Stimulated activated CD4-positive, alpha-beta T cell treated with anti-CD3 and anti-CD28 coated beads, Interleukin-1b, Interleukin-23, amount 100 ng/mL, for 1 hour (primary cell): ENCODE data around the gene INTS1.

Experiments
- DNase-seq, 2 donors: peaks; one replicate each; pipeline ENCODE4 v3.0.0-alpha.2; 2020; ENCODE audit warnings: low read depth in 2 of 2

The INTS1 gene

GRCh38 chr7:1503816-1504775 is at the start of gene INTS1:
INTS1 (minus strand) TSS chr7:1504389; CDS start chr7:1503960, 429 bp downstream.
- peak; percentile 73 to 75 for DNase-seq

GRCh38 chr7:1553512-1554210 is 49.5 kb upstream of the INTS1 start:
- no peak for DNase-seq

GRCh38 chr7:1552200-1552599 is 48.0 kb upstream of the INTS1 start:
- DNase-seq = no peak

GRCh38 chr7:1550846-1551155 is 46.6 kb upstream of the INTS1 start:
- no peak for DNase-seq

- DNase-seq = no peak
Measured at GRCh38 chr7:1550005-1550845, 46.0 kb upstream of the INTS1 start.

GRCh38 chr7:1549357-1550004 is 45.3 kb upstream of the INTS1 start:
- DNase-seq = no peak

GRCh38 chr7:1548944-1549343 is 44.8 kb upstream of the INTS1 start:
- DNase-seq = no peak

GRCh38 chr7:1548438-1548831 is 44.2 kb upstream of the INTS1 start:
- DNase-seq = no peak

- no peak for DNase-seq
Measured at GRCh38 chr7:1547777-1548437, 43.7 kb upstream of the INTS1 start.

- DNase-seq = no peak
Measured at GRCh38 chr7:1546909-1547776, 43.0 kb upstream of the INTS1 start.

GRCh38 chr7:1546274-1546908 is 42.2 kb upstream of the INTS1 start:
- DNase-seq = no peak

- no peak for DNase-seq
Measured at GRCh38 chr7:1545417-1546246, 41.4 kb upstream of the INTS1 start.

- no peak for DNase-seq
Measured at GRCh38 chr7:1544896-1545416, 40.8 kb upstream of the INTS1 start.

- no peak for DNase-seq
Measured at GRCh38 chr7:1544178-1544895, 40.1 kb upstream of the INTS1 start.

GRCh38 chr7:1543826-1544177 is 39.6 kb upstream of the INTS1 start:
- DNase-seq = no peak

- DNase-seq = no peak
Measured at GRCh38 chr7:1542841-1543747, 38.9 kb upstream of the INTS1 start.

- no peak for DNase-seq
Measured at GRCh38 chr7:1542329-1542728, 38.1 kb upstream of the INTS1 start.
